AG08396 (cell line): ENCODE data around the gene C22orf42.
"Not testable (repeated sequence)": the region's sequence is repeated elsewhere in the genome, so short reads cannot be mapped to it uniquely, and the experiment has no call there.

ENCODE experiments used
- DNase-seq: peaks from one replicate; pipeline ENCODE4 v3.0.0; 2012; ENCODE audit warnings: low spot score, mixed read lengths

The C22orf42 gene

DNA sequence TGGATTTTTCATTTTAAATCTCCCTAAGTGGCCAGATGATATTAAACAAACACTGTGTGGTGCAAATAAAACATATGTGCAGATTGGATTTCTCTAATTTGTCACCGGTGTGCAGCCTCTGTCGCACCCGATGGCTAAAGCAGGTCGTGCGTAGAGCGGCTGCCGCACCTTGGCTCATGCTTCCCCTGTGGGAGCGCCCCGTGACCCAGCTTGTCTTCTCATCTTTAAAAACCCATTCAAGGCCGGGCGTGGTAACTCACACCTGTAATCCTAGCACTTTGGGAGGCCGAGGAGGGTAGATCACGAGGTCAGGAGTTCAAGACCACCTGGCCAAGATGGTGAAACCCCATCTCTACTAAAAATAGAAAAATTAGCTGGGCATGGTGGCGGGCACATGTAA, 24.3 kb downstream of the C22orf42 start:
- DNase-seq, result not testable (repeated sequence)

DNA sequence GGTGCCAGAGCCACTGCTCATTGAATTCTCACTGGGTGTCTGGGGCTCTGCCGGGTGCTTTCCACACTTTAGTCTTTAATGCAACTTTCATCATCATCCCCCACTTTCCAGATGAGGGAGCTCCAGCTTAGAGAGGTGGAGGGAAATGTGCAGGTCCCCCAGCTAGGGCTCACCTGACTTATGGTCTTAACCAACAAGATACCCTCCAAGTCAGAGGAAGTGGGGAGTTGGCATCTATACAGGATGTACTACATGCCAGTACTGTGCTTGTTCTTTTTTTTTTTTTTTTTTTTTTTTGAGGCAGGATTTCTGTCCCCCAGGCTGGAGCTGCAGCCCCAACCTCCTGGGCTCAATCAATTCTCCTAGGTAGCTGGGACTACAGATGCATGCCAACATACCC, 26.3 kb downstream of the C22orf42 start:
- no peak for DNase-seq

DNA sequence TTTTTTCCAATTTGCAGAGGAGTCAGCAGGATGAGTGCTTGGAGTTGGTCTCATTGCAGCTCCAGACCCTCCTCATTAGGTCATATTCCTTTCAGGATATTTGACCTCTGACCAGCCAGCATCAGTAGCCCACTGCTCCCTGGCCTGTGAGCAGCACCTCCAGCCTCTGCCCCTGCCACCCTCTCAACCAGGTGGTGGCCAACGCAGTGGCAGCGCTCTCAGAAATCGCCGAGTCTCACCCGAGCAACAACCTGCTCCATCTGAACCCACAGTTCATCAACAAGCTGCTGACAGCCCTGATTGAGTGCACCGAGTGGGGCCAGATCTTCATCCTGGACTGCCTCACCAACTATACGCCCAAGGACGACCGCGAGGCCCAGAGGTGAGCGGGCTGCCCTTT, 27.0 kb downstream of the C22orf42 start:
- DNase-seq, result no peak

DNA sequence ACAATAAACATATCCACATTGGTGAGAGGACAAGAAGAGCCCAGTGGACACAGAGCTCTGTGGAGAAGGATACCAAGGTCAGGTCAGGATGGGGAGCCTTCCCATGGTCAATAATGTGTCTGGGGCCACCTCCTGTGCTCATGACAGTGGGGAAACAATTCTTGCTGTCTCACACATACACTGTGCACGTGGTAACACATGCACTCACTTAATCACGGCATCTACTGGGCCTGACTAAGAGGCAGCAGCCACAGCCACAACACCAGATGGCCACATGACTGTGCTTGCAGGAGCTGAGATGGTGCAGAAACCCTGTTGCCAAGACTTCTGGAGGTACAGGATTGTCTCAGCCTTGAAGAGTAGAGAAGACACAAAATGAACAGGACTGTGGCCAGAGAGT, 28.6 kb downstream of the C22orf42 start:
- no peak for DNase-seq

DNA sequence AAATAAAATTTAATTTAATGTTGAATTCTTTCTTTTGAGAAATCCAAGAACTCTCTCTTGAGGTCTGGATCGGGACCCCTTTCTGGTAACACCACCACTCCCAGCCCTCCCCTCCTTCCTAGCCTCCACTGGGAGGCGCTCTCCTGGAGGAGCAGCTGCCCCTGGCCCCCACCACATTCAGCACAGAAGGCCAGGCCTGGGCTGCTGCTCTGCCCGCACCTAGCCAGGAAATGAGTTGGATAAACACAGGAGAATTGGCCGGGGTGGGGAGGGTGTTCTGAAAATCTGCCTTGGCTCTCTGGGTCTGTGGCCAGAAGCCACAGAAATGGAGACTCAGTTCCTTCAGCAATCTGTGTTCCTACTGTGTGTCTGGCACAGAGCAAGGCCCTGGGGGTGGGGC, 31.2 kb downstream of the C22orf42 start:
- no peak for DNase-seq

DNA sequence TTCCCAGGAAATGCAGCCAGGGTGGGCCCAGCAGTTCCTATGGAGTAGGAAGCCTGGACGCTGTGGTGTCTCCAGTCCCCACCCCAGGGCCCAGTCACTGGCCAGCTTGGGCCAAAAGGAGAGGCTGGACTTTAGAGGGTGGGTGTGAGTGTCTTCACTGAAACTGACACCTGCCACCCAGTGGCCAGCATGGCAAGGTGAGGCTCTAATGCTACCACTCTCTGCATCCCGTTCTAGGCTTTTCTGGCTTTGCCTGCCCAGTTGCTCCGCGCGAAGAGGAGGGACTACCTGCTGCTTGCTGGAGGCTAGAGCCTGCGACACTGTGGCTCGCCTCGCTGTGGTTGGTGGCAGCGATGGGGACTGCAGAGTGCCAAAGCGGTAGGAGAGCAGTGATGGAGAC, 35.4 kb downstream of the C22orf42 start:
- DNase-seq, result no peak

DNA sequence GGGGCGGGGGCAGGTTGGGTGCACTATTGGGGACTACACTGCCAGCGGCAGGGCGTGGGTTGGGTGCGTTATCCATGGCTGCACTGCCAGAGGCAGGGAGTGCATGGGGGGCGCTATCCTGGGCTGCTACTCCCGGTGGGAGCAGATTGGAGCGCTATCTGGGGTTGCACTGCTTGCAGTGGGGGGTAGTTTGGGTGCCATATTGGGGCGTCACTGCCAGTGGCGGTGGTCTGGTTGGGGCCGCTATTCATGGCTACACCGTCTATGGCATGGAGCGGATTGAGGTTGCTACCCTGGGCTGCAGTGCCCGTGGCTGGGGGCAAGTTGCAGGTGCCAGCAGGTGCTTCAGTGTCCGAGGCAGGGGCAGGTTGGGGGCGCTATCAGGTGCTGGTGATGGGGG, 36.2 kb downstream of the C22orf42 start:
- DNase-seq, result no peak

DNA sequence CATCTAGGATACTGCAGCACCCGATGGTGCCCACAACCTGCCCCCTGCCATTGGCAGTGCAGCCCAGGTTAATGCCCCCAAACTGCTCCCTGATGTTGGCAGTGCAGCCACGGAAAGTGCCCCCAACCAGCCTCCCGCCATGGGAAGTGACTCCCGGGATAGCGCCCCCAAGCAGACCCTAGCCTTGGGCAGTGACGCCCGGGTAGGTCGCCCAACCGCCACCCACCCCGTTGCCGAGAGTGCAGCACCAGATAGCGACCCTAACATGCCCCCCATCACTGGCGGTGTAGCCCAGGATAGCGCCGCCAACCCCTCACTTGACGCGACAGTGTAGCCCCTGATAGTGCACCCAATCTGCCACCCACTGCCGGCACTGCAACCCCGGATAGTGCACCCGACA, 38.5 kb downstream of the C22orf42 start:
- no peak for DNase-seq

DNA sequence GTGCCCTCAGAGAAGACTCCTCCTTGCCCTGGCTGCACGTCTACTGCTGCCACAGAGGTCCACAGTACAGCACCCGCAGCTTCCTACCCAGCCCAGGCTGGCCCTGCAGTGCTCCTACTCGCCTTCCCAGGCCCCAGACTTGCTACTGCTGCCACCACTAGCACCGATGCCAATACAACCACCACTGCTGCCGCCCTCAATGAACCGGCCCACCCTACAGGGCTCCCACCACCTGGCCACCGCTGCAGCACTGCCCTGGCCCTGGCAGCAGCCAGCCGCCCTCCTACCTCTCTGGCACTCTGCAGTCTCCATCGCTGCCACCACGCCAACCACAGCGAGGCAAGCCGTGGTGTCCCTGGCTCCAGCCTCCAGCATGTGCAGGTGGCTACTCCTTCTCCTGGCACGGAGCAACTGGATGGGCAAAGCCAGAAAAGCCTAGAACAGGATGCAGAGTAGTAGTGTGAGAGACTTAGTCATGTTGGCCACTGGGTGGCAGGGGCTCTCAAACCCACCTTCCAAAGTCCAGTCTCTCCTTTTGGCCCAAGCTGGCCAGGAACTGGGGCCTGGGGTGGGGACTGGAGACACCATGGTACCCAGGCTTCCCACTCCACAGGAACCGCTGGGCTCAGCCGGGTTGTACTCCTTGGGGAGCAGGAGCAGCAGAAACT, 39.4 kb downstream of the C22orf42 start:
- no peak for DNase-seq

DNA sequence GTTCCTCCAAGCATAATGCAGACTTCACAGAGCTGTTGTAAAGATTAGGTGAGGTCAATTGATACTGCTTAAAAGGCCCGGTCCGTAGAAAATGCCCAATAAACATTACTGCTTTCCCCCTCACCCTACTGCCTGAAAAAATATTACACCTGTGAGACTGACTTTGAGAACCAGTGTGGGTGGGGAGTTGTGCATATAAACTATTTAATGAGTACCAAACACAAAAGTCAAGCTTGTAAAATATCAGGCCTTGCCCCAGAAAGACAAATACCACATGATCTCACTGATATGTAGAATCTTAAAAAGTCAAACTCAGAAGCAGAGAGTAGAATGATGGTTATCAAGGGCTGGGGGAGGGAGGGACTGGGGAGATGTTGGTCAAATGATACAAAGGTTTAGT, 46.7 kb downstream of the C22orf42 start:
- DNase-seq, result no peak

DNA sequence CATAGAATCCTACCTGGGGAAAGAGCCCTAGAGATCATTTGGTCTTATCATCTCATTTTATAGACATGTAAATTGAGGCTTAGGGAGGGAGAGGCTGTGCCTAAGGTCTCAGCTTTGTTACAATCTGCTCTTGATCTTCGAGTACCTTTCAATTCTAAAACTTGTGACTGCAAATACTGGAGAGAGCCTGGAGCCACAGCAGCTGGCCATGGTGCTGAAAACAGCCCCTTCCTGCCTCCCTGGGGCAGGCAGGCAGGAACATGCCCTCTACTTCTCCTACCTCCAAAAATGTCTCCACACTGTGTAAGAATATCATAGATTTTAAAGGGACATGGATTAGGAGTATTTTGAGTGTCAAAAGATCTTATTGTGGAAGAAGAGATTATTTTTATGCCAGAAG, 52.2 kb downstream of the C22orf42 start:
- DNase-seq, result peak; percentile 29

DNA sequence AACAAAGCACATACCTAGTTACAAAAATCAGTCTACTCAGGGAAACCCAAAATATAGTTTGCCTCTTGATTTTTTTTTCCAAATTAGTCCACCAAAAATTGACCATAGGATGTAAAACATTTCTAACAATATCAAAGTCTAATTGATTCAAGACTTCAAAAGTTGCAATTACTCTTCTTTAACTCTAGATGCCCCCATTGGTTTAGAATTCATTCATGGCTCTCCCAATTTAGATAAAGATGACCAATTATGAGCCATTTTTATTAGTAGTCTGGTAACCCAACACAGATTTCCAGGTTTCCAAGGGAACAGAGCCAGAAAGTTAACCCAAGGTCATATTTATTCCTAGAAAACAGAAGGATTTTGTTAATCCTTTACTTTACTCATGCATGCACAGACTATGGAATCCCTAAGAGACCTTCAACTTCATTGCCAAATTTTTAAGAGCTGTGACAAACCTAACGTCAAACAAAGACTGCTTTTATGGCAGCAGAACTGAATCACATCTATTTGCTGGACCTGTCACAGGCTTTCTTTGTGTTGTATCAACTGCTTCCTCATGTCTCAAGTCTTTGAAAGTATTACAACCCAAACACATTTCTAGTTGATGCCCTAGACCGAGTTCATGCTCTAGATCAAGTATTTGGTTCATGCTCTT, 55.3 kb downstream of the C22orf42 start:
- no peak for DNase-seq

DNA sequence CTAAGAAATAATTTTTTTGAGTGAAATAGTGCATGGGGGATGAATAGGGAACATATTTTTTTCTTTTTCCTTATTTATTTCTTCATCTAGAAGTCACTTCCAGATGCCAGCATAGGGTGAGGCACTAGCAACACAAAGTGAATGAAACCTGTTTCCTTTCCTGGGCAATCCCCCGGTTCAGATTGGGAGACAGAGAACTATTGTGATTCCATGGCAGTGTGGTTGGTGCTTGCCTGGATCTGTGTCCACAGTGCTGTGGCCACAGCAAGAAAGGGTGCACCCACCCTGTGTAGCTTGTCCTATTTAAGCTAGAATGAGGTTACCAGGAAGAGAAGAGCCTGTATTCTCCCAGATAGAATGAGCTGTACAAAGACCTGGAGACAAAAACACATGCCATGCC, 58.4 kb downstream of the C22orf42 start:
- DNase-seq, result no peak
